ENCODE data around the gene PLEKHA1. TPM values are rescaled to one million over a fixed set of nuclear protein-coding genes. Genes with fewer than 3 reads are reported as not detected.

PLEKHA1 gene
- total and polyA plus RNA-seq, 2 of the 4 experiments (the other 2 are of a cell fraction): 7.2 to 9.5 TPM

DNA sequence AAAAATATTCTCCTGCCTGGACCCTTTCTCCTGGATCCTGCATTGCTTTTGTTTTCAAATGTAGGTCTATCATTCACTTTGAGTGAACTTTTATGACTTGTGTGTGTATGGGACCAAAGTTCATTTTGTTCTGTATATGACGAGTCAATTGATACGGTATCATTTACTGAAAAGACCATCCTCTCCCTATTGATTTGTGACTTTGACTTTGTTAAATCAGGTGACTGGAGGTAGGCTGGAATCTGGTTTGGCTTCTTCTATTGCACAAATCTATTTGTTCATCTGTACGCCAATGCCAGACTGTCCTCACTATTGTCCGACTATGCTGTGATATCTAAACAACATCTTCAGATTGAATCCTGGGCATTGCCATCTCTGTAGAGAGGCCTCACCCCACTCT, 74.6 kb downstream of the PLEKHA1 start:
- CTCF ChIA-PET: interaction anchor here (1.1 kb wide), 1 partner anchor 14 kb away, joined by 3 read pairs; no protein-coding TSS in a partner anchor
- in situ Hi-C loops (cut with MboI; ENCODE audit: low sequenced_read_pairs): no loop called here

More for the DNA sequence above, 74.6 kb downstream of the PLEKHA1 start:
- POLR2A ChIA-PET (ENCODE audit: unreplicated experiment): interaction anchor here (0.6 kb wide), 1 partner anchor 10 kb away, joined by 9 read pairs; no protein-coding TSS in a partner anchor
- Histone ChIP-seq H3K27ac (ENCODE audit: insufficient read depth, low read length) (no peak overlapping the region), H4K5ac (ENCODE audit: low read depth, low read length) (no peak overlapping the region), H3K9me1 (ENCODE audit: insufficient read depth, low read length) (no peaks in the 10 kb centered on the region), H2AK5ac (ENCODE audit: low read depth, low read length) (no peak overlapping the region), H2BK5ac (ENCODE audit: low read depth, low read length, poor library complexity, severe bottlenecking) (no peak overlapping the region), H2BK20ac (ENCODE audit: low read depth, low read length) (no peak overlapping the region), H2AFZ (replicated peaks; ENCODE audit: low read length, poor library complexity) (no peak overlapping the region), H4K91ac (ENCODE audit: insufficient read depth, low read depth, low read length) (no peak overlapping the region), H4K8ac (ENCODE audit: low read depth in 2 of 2, low read length in 2 of 2) (no peak overlapping the region), H3K4me3 (ENCODE audit: insufficient read depth, low read depth, low read length) (no peak overlapping the region), H3K18ac (ENCODE audit: low read depth, low read length) (no peak overlapping the region), H2AK9ac (replicated peaks; ENCODE audit: low read depth, low read length, poor library complexity) (no peak overlapping the region), H4K20me1 (ENCODE audit: insufficient read depth, low read length) (no peaks in the 10 kb centered on the region), H3K4ac (ENCODE audit: low read depth, low read length) (no peak overlapping the region), H3K14ac (replicated peaks; ENCODE audit: low read depth, low read length) (no peak overlapping the region), H3K9me3 (ENCODE audit: control insufficient read depth, insufficient read depth, low read length) (peaks cover 3% of the 10 kb centered on the region), H3K4me1 (ENCODE audit: control insufficient read depth, insufficient read depth, low read length) (peaks cover 2% of the 10 kb centered on the region), H3K27me3 (ENCODE audit: control insufficient read depth, insufficient read depth, low read length) (no peaks in the 10 kb centered on the region; the same call in none of the 2 replicates), H3K9ac (ENCODE audit: low read depth, low read length) (no peak overlapping the region), H3K23ac (ENCODE audit: low read depth, low read length) (no peak overlapping the region), H3K36me3 (ENCODE audit: control insufficient read depth, insufficient read depth, low read length) (no peaks in the 10 kb centered on the region), H2BK120ac (ENCODE audit: low read depth, low read length) (no peak overlapping the region), H3K4me2 (ENCODE audit: low read depth, low read length) (no peak overlapping the region), H3K56ac (ENCODE audit: extremely low read depth, insufficient read depth, low read length) (no peak overlapping the region), H2BK15ac (ENCODE audit: low read depth, low read length) (no peak overlapping the region), H3K79me1 (ENCODE audit: low read depth in 1 of 2, low read length in 2 of 2) (no peaks in the 10 kb centered on the region)
- ATAC-seq (ENCODE audit: low read depth): no peak
- intact Hi-C loops (cut with micrococcal nuclease) (no loop called here), dilution Hi-C loops (cut with HindIII; ENCODE audit: low sequenced_read_pairs, unreplicated experiment) (no loop called here)
- WGBS, 2 experiments (ENCODE audit: extremely low coverage in 2 of 2, insufficient read length in 1 of 2): 100% methylated on average over 2 of the region's 4 CpGs; no CpG with 5 or more reads in 1 of the 2 experiments
- BruUV-seq (replicated peaks): no TSS peak
- DNase-seq: no peak
- no peak for TF ChIP-seq CEBPB (IDR thresholded peaks at IDR 0.05; ENCODE audit: low read depth, low read length)
- no peak for TF ChIP-seq MAFK (IDR thresholded peaks at IDR 0.05; ENCODE audit: low read depth, low read length)
- no peak for TF ChIP-seq POLR2A (IDR thresholded peaks at IDR 0.05; ENCODE audit: low read depth, low read length)
- no peak for TF ChIP-seq SMC3 (IDR thresholded peaks at IDR 0.05; ENCODE audit: low read depth, low read length)
- no peak for TF ChIP-seq MAZ (IDR thresholded peaks at IDR 0.05; ENCODE audit: borderline replicate concordance, low read depth, low read length)
- TF ChIP-seq FOS (IDR thresholded peaks at IDR 0.05; ENCODE audit: low read depth, low read length): no peak
- TF ChIP-seq MXI1 (IDR thresholded peaks at IDR 0.05; ENCODE audit: borderline replicate concordance, low read depth, low read length): no peak
- TF ChIP-seq RFX5 (IDR thresholded peaks at IDR 0.05; ENCODE audit: low read depth, low read length): no peak
- no peak for TF ChIP-seq CHD1 (IDR thresholded peaks at IDR 0.05; ENCODE audit: low read depth, low read length)
- TF ChIP-seq, protein P1, sequence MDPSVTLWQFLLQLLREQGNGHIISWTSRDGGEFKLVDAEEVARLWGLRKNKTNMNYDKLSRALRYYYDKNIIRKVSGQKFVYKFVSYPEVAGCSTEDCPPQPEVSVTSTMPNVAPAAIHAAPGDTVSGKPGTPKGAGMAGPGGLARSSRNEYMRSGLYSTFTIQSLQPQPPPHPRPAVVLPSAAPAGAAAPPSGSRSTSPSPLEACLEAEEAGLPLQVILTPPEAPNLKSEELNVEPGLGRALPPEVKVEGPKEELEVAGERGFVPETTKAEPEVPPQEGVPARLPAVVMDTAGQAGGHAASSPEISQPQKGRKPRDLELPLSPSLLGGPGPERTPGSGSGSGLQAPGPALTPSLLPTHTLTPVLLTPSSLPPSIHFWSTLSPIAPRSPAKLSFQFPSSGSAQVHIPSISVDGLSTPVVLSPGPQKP (IDR thresholded peaks at IDR 0.05; ENCODE audit: borderline replicate concordance, low read depth, low read length): no peak
- no peak for TF ChIP-seq USF2 (IDR thresholded peaks at IDR 0.05; ENCODE audit: low read depth, low read length)
- TF ChIP-seq RCOR1 (IDR thresholded peaks at IDR 0.05; ENCODE audit: insufficient replicate concordance, low read length): no peak
- TF ChIP-seq, protein P2, sequence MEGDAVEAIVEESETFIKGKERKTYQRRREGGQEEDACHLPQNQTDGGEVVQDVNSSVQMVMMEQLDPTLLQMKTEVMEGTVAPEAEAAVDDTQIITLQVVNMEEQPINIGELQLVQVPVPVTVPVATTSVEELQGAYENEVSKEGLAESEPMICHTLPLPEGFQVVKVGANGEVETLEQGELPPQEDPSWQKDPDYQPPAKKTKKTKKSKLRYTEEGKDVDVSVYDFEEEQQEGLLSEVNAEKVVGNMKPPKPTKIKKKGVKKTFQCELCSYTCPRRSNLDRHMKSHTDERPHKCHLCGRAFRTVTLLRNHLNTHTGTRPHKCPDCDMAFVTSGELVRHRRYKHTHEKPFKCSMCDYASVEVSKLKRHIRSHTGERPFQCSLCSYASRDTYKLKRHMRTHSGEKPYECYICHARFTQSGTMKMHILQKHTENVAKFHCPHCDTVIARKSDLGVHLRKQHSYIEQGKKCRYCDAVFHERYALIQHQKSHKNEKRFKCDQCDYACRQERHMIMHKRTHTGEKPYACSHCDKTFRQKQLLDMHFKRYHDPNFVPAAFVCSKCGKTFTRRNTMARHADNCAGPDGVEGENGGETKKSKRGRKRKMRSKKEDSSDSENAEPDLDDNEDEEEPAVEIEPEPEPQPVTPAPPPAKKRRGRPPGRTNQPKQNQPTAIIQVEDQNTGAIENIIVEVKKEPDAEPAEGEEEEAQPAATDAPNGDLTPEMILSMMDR (conservative IDR thresholded peaks at IDR 0.05; ENCODE audit: low read depth, low read length): no peak
- TF ChIP-seq BHLHE40 (IDR thresholded peaks at IDR 0.05; ENCODE audit: low read depth, low read length): no peak
- no peak for TF ChIP-seq RAD21 (IDR thresholded peaks at IDR 0.05; ENCODE audit: low read length)
- no peak for TF ChIP-seq NFE2L2 (IDR thresholded peaks at IDR 0.05; ENCODE audit: low read depth, low read length)
